ENCODE results near the gene HSPA1L. TPM values are rescaled to one million over a fixed set of nuclear protein-coding genes. Genes with fewer than 3 reads are reported as not detected.

Gene HSPA1L
- total RNA-seq, 1 donor from 2014 or later = 0.98 TPM

DNA sequence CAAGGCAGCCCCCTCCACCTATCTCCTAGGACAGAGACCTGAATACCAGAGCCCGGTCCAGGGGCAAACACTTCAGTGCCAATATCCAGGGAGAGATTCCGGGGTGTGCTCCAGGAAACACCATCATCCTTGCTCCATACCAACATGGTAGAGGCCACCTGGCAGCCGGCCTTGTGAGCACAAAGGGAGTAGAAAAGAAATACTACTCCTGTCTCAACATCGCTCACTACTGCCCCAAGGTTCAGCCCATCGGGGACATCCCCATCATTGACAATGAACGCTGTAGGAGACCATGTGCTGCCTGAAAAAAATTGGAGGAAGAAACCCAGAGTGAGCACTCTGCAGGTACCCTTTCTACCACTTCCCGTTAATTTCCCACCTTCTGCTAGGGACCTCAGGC, 46.1 kb upstream of the HSPA1L start:
- Histone ChIP-seq H3K4me1 (ENCODE audit: insufficient read depth, low read length) (peaks cover 7% of the 10 kb centered on the region), H3K36me3 (ENCODE audit: insufficient read depth, low read length) (peaks cover 4% of the 10 kb centered on the region), H3K4me2 (ENCODE audit: low read length) (peak overlapping the region; percentile 95), H3K4me3 (ENCODE audit: insufficient read depth, low read depth, low read length) (no peak overlapping the region), H3K9me3 (ENCODE audit: insufficient read depth, low read depth, low read length) (no peaks in the 10 kb centered on the region), H3K9ac (ENCODE audit: low read length) (no peak overlapping the region), H3K27ac (ENCODE audit: low read depth, low read length) (no peak overlapping the region), H3K27me3 (ENCODE audit: insufficient read depth, low read length) (no peaks in the 10 kb centered on the region), H3K79me2 (ENCODE audit: insufficient read depth, low read length) (peaks cover 13% of the 10 kb centered on the region), H2AFZ (ENCODE audit: low read depth, low read length) (no peak overlapping the region), H4K20me1 (ENCODE audit: insufficient read depth, low read length) (peaks cover 10% of the 10 kb centered on the region)
- DNase-seq (ENCODE audit: low read depth) = no peak
- H3K9me3 Mint-ChIP-seq (ENCODE audit: unreplicated experiment) = no peaks in the 10 kb centered on the region
- no peak overlapping the region for H3K27ac Mint-ChIP-seq (ENCODE audit: unreplicated experiment)
- FAIRE-seq = no peak
- H3K4me1 Mint-ChIP-seq (ENCODE audit: low read depth, unreplicated experiment) = peaks cover 7% of the 10 kb centered on the region
- H3K36me3 Mint-ChIP-seq (ENCODE audit: low read depth, unreplicated experiment) = peaks cover 11% of the 10 kb centered on the region
- TF ChIP-seq, protein P1, sequence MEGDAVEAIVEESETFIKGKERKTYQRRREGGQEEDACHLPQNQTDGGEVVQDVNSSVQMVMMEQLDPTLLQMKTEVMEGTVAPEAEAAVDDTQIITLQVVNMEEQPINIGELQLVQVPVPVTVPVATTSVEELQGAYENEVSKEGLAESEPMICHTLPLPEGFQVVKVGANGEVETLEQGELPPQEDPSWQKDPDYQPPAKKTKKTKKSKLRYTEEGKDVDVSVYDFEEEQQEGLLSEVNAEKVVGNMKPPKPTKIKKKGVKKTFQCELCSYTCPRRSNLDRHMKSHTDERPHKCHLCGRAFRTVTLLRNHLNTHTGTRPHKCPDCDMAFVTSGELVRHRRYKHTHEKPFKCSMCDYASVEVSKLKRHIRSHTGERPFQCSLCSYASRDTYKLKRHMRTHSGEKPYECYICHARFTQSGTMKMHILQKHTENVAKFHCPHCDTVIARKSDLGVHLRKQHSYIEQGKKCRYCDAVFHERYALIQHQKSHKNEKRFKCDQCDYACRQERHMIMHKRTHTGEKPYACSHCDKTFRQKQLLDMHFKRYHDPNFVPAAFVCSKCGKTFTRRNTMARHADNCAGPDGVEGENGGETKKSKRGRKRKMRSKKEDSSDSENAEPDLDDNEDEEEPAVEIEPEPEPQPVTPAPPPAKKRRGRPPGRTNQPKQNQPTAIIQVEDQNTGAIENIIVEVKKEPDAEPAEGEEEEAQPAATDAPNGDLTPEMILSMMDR (IDR thresholded peaks at IDR 0.05; ENCODE audit: insufficient read depth, low read depth, low read length) = no peak
- no peak for TF ChIP-seq EZH2 (IDR thresholded peaks at IDR 0.05; ENCODE audit: insufficient read depth, low read length)
- H3K4me3 Mint-ChIP-seq (ENCODE audit: unreplicated experiment) = peak overlapping the region; percentile 95
- H3K27me3 Mint-ChIP-seq (ENCODE audit: low read depth, unreplicated experiment) = no peaks in the 10 kb centered on the region

DNA sequence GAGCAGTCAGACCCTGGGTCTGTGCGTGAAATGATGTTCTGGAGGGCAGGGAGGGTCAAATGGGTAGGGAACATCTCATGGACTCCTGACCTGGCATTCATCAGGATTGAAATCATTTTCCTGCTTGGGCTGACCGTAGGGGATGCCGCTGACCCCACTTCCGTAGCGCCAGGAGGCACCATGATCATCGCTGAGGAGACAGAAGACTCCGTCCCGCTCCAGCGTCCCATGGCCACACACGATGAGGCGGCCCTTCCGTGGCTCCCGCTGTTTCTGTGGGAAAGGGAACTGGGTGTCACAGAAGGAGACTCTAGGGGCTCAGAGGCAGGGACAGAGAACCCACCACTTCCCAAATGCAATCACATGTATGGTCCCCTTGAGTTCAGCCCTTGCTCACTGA, 45.3 kb upstream of the HSPA1L start:
- Histone ChIP-seq H3K36me3 (ENCODE audit: insufficient read depth, low read length) (peaks cover 4% of the 10 kb centered on the region), H3K4me3 (ENCODE audit: insufficient read depth, low read depth, low read length) (no peak overlapping the region), H3K27ac (ENCODE audit: low read depth, low read length) (no peak overlapping the region), H2AFZ (ENCODE audit: low read depth, low read length) (no peak overlapping the region), H3K79me2 (ENCODE audit: insufficient read depth, low read length) (peaks cover 13% of the 10 kb centered on the region), H3K4me1 (ENCODE audit: insufficient read depth, low read length) (peaks cover 7% of the 10 kb centered on the region), H3K9me3 (ENCODE audit: insufficient read depth, low read depth, low read length) (no peaks in the 10 kb centered on the region), H3K9ac (ENCODE audit: low read length) (no peak overlapping the region), H3K27me3 (ENCODE audit: insufficient read depth, low read length) (no peaks in the 10 kb centered on the region), H4K20me1 (ENCODE audit: insufficient read depth, low read length) (peaks cover 10% of the 10 kb centered on the region), H3K4me2 (ENCODE audit: low read length) (no peak overlapping the region)
- Mint-ChIP-seq H3K4me3 (ENCODE audit: unreplicated experiment) (no peak overlapping the region), H3K27me3 (ENCODE audit: low read depth, unreplicated experiment) (no peaks in the 10 kb centered on the region), H3K27ac (ENCODE audit: unreplicated experiment) (no peak overlapping the region), H3K9me3 (ENCODE audit: unreplicated experiment) (no peaks in the 10 kb centered on the region), H3K36me3 (ENCODE audit: low read depth, unreplicated experiment) (peaks cover 13% of the 10 kb centered on the region), H3K4me1 (ENCODE audit: low read depth, unreplicated experiment) (peaks cover 7% of the 10 kb centered on the region)
- no peak for DNase-seq (ENCODE audit: low read depth)
- TF ChIP-seq, protein P1 (IDR thresholded peaks at IDR 0.05; ENCODE audit: insufficient read depth, low read depth, low read length) = no peak
- no peak for TF ChIP-seq EZH2 (IDR thresholded peaks at IDR 0.05; ENCODE audit: insufficient read depth, low read length)
- no peak for FAIRE-seq

DNA sequence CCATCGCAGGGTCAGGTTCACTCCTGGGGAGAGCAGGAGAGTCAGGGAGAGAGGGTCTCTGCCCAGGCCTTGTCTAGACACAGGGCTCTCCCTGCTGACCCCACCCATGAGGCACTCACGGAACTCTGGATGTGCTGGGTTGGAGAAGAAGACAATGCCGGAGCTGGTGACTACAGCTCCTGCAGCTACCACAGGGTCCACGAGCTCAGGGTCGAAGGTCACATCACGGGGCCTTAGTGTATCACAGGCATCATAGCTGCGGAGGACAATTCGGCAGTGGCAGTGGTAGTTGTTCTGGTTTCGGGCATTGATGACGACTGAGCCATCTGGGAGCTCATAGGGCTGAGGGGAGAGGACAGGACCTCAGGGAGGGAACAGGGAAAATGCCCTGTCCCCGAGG, 44.8 kb upstream of the HSPA1L start:
- Histone ChIP-seq H3K4me2 (ENCODE audit: low read length) (no peak overlapping the region), H4K20me1 (ENCODE audit: insufficient read depth, low read length) (peaks cover 10% of the 10 kb centered on the region), H3K4me1 (ENCODE audit: insufficient read depth, low read length) (peaks cover 7% of the 10 kb centered on the region), H3K79me2 (ENCODE audit: insufficient read depth, low read length) (peaks cover 13% of the 10 kb centered on the region), H3K9ac (ENCODE audit: low read length) (no peak overlapping the region), H3K36me3 (ENCODE audit: insufficient read depth, low read length) (peaks cover 4% of the 10 kb centered on the region), H3K9me3 (ENCODE audit: insufficient read depth, low read depth, low read length) (no peaks in the 10 kb centered on the region), H3K4me3 (ENCODE audit: insufficient read depth, low read depth, low read length) (no peak overlapping the region), H2AFZ (ENCODE audit: low read depth, low read length) (no peak overlapping the region), H3K27me3 (ENCODE audit: insufficient read depth, low read length) (no peaks in the 10 kb centered on the region), H3K27ac (ENCODE audit: low read depth, low read length) (no peak overlapping the region)
- no peak for TF ChIP-seq EZH2 (IDR thresholded peaks at IDR 0.05; ENCODE audit: insufficient read depth, low read length)
- TF ChIP-seq, protein P1 (IDR thresholded peaks at IDR 0.05; ENCODE audit: insufficient read depth, low read depth, low read length) = no peak
- H3K4me1 Mint-ChIP-seq (ENCODE audit: low read depth, unreplicated experiment) = peaks cover 6% of the 10 kb centered on the region
- DNase-seq (ENCODE audit: low read depth) (no peak), FAIRE-seq (no peak)
- no peak overlapping the region for H3K27ac Mint-ChIP-seq (ENCODE audit: unreplicated experiment)
- no peaks in the 10 kb centered on the region for H3K9me3 Mint-ChIP-seq (ENCODE audit: unreplicated experiment)
- no peak overlapping the region for H3K4me3 Mint-ChIP-seq (ENCODE audit: unreplicated experiment)
- peaks cover 16% of the 10 kb centered on the region for H3K36me3 Mint-ChIP-seq (ENCODE audit: low read depth, unreplicated experiment)
- H3K27me3 Mint-ChIP-seq (ENCODE audit: low read depth, unreplicated experiment) = no peaks in the 10 kb centered on the region

Data from astrocyte (in vitro differentiated cells and primary cell).